PC-3 (cell line): ENCODE results near the gene BMPER.

Experiments used
- EZH2 ChIP-seq: fragments of 300-600 bp; sonication (generic); IDR thresholded peaks from one replicate; pipeline ENCODE4 v1.6.1; 2017; ENCODE audit warnings: antibody characterized with exemption, mild to moderate bottlenecking, low read length; ENCODE audit not compliant: unreplicated experiment
- EZH2phosphoT487 ChIP-seq: fragments of 300-600 bp; sonication (generic); IDR thresholded peaks from 2 replicates; pipeline ENCODE4 v1.6.1; 2018; ENCODE audit warnings: mild to moderate bottlenecking, antibody characterized with exemption, low read length, borderline replicate concordance
- TF ChIP-seq, protein P1 (sequence below): fragments of 300-600 bp; sonication (generic); conservative IDR thresholded peaks from 2 replicates; pipeline ENCODE4 v1.5.1; 2017; ENCODE audit warnings: antibody characterized with exemption, low read depth, mild to moderate bottlenecking, low read length

DNA sequence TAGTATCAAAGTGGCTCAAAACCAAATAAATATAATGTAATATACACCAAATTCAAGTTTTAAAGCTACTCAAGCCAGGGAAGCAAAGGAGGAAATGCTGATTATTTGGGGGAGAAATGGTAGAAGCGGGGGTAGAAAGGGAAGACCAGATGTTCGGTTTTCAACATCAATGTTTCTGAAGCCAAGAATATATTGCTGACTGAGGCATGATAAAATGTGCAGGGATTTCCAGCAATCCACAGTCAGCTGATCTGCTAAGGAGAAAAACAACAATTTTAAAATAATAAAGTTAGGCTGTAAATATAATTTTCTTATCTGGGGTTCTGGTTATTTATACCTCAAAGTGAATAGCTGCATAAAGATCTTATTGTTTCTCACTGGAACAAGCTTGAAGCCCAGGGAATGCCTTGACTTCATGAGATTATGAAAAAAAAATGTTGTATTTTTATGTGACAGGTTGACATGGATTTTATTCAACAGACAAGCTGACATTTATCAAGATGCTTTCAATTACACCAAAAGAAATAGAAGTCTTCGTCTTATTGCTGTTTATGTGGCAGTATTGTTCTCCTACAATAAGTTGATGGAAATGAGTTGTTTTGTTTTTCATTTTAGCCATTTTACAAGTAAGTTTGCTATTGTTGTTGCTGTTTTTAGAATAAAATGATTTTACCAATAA is 28.6 kb upstream of the BMPER start:
- TF ChIP-seq, protein P1, sequence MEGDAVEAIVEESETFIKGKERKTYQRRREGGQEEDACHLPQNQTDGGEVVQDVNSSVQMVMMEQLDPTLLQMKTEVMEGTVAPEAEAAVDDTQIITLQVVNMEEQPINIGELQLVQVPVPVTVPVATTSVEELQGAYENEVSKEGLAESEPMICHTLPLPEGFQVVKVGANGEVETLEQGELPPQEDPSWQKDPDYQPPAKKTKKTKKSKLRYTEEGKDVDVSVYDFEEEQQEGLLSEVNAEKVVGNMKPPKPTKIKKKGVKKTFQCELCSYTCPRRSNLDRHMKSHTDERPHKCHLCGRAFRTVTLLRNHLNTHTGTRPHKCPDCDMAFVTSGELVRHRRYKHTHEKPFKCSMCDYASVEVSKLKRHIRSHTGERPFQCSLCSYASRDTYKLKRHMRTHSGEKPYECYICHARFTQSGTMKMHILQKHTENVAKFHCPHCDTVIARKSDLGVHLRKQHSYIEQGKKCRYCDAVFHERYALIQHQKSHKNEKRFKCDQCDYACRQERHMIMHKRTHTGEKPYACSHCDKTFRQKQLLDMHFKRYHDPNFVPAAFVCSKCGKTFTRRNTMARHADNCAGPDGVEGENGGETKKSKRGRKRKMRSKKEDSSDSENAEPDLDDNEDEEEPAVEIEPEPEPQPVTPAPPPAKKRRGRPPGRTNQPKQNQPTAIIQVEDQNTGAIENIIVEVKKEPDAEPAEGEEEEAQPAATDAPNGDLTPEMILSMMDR, result no peak
- no peak for TF ChIP-seq EZH2phosphoT487
- TF ChIP-seq EZH2, result no peak
